Activated T-cell treated with anti-CD3 and anti-CD28 coated beads, Interleukin-2, amount 50 U/mL, for 72 hours (primary cell): ENCODE data around the gene CTDSPL2. TPM values are rescaled to one million over a fixed set of nuclear protein-coding genes. Genes with fewer than 3 reads are reported as not detected.
A peak's percentile ranks its signal among the peaks of the same experiment; 100 is the strongest.
"Not testable (repeated sequence)": the region's sequence is repeated elsewhere in the genome, so short reads cannot be mapped to it uniquely, and the experiment has no call there.

ENCODE experiments used
- ATAC-seq, 2 donors: fragments of 150-1000 bp; cut with Tn5 transposase; replicated peaks in 1 of 2; 2 replicates each; pipeline ENCODE4 v1.10.0; 2021; ENCODE audit warnings: moderate library complexity in 2 of 2, mild to moderate bottlenecking in 1 of 2
- DNase-seq, 2 donors: peaks; one replicate each; pipeline ENCODE4 v3.0.0; 2021 to 2022; ENCODE audit warnings: mixed read lengths in 1 of 2
- H3K27ac Mint-ChIP-seq: one replicate; pipeline ENCODE4 v1.8.0; 2022; ENCODE audit warnings: mild to moderate bottlenecking, moderate library complexity, mixed read lengths
- H3K27me3 Mint-ChIP-seq: one replicate; pipeline ENCODE4 v1.8.0; 2022; ENCODE audit warnings: low read depth, mixed read lengths
- H3K36me3 Mint-ChIP-seq, 2 donors: one replicate each; pipeline ENCODE4 v1.8.0; 2022; ENCODE audit warnings: mixed read lengths in 2 of 2, mild to moderate bottlenecking in 1 of 2; ENCODE audit not compliant: insufficient read depth in 2 of 2
- H3K4me1 Mint-ChIP-seq: one replicate; pipeline ENCODE4 v1.8.0; 2022; ENCODE audit warnings: low read depth, mixed read lengths
- H3K4me3 Mint-ChIP-seq, 2 donors: one replicate each; pipeline ENCODE4 v1.8.0; 2022; ENCODE audit warnings: mild to moderate bottlenecking in 2 of 2, mixed read lengths in 2 of 2, moderate library complexity in 2 of 2
- H3K9me3 Mint-ChIP-seq, 2 donors: one replicate each; pipeline ENCODE4 v1.8.0; 2022; ENCODE audit warnings: mixed read lengths in 2 of 2
- total RNA-seq, 2 donors: library from RNA; stranded (reverse); gene quantifications; one replicate each; pipeline ENCODE4 v1.2.3, GENCODE V29; 2022

CTDSPL2 gene
- total RNA-seq, 2 donors from 2014 or later, result 58.7 to 61.2 TPM

GRCh38 chr15:44560926-44561325 lies 133.5 kb downstream of the CTDSPL2 start:
- not testable (repeated sequence) for H3K27me3 Mint-ChIP-seq
- ATAC-seq, result peak in 1 of 2 donors; percentile 5

DNA sequence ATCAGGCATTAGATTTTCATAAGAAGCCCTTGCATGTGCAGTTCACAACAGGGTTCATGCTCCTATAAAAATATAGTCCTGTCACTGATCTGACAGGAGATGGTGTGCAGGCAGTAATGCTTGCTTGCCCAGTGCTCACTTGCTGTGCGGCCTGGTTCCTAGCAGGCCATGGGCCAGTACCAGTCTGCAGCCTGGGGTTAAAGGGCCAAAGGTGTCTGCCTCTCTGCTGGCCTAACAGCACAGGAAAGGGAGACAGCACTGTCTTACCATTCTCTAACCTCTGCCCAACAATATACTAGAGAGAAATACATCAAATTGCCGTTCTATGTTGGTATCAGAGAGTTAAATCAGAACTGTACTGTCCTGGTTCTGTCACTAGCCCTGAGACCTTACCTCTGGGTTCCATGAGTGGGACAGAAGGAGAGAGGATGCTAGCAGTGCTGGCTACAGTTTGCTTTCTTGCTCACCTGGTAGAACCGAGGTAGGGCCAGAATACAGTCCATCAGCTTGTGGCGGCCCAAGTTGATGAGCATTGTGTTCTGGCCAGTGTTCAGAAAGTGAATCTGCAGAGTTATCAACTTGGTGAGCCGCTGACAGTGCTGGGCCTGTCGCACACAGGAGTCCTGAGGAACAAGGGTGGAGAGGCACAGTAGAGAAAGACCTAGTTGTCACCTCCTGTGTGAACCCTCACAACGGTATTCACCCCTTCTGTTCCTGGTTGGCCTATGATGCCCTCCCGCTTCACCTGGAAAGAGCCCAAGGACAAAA lies 138.1 kb downstream of the CTDSPL2 start:
- H3K4me3 Mint-ChIP-seq, result no peak overlapping the region
- DNase-seq (no peak), ATAC-seq (no peak)
- no peaks in the 10 kb centered on the region for H3K27me3 Mint-ChIP-seq
- peaks cover 1 to 2% of the 10 kb centered on the region in 2 donors for H3K9me3 Mint-ChIP-seq
- peaks cover 4% of the 10 kb centered on the region for H3K4me1 Mint-ChIP-seq
- H3K27ac Mint-ChIP-seq, result no peak overlapping the region
- H3K36me3 Mint-ChIP-seq, result peaks cover 19 to 51% of the 10 kb centered on the region in 2 donors

More at GRCh38 chr15:44560926-44561325, 133.5 kb downstream of the CTDSPL2 start:
- not testable (repeated sequence) for DNase-seq, H3K4me3 Mint-ChIP-seq, H3K9me3 Mint-ChIP-seq
- H3K4me1 Mint-ChIP-seq, result peaks cover 18% of the 10 kb centered on the region
- peaks cover 19 to 62% of the 10 kb centered on the region in 2 donors for H3K36me3 Mint-ChIP-seq
- H3K27ac Mint-ChIP-seq, result peak overlapping the region; percentile 91

- Mint-ChIP-seq H3K4me1 (no peaks in the 10 kb centered on the region), H3K36me3 (peaks cover 15 to 48% of the 10 kb centered on the region in 2 donors), H3K4me3 (no peak overlapping the region), H3K9me3 (peaks cover 1 to 2% of the 10 kb centered on the region in 2 donors), H3K27ac (no peak overlapping the region), H3K27me3 (no peaks in the 10 kb centered on the region)
- DNase-seq (no peak), ATAC-seq (no peak)
Measured at GRCh38 chr15:44566155-44566540, 138.7 kb downstream of the CTDSPL2 start.

DNA sequence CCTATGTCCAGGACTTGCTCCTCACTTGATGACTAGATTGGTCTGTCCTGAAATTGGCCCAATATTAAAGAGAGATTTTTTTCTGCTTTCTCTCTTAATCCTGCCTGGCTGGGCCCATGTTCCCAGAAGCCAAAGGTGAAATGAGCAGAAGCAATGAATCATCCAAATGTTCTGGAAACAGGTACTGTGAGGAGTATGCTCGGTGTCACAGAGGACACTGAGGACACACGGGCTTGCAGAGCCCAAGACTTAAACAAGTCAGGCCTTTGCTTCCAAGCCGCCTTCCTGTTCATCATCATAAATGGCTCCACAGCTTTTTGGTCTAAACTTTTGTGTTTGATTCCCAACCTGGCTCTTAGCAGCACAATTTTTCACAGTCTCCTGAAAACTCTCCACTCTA lies 140.9 kb downstream of the CTDSPL2 start:
- H3K4me3 Mint-ChIP-seq, result no peak overlapping the region
- DNase-seq (no peak), ATAC-seq (no peak)
- no peaks in the 10 kb centered on the region for H3K4me1 Mint-ChIP-seq
- H3K27ac Mint-ChIP-seq, result peak overlapping the region; percentile 65
- H3K36me3 Mint-ChIP-seq, result peaks cover 15 to 34% of the 10 kb centered on the region in 2 donors
- H3K27me3 Mint-ChIP-seq, result no peaks in the 10 kb centered on the region
- peaks cover 1 to 2% of the 10 kb centered on the region in 2 donors for H3K9me3 Mint-ChIP-seq

DNA sequence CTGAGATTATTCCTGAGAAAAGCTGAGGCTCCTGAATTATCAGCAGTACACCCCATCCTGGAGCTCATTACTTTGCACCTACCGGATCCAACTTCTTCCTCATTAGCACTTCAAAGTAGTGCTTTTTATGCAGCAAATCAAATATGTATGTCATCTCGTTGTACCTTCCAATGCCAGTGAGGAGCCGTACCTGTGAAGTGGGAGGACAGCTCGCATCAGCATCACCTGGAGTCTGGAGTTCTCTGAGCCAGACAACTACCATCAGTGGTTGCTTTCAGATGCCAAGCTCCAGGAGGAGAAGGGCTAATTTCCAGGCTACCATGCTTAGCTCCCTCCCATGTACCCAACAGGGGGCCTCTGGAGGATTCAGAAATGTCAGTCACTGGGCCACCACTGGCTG lies 141.9 kb downstream of the CTDSPL2 start:
- Mint-ChIP-seq H3K36me3 (peaks cover 15 to 27% of the 10 kb centered on the region in 2 donors), H3K4me1 (no peaks in the 10 kb centered on the region), H3K9me3 (peaks cover 1 to 2% of the 10 kb centered on the region in 2 donors), H3K27me3 (no peaks in the 10 kb centered on the region), H3K4me3 (no peak overlapping the region), H3K27ac (no peak overlapping the region)
- no peak for ATAC-seq
- no peak for DNase-seq

DNA sequence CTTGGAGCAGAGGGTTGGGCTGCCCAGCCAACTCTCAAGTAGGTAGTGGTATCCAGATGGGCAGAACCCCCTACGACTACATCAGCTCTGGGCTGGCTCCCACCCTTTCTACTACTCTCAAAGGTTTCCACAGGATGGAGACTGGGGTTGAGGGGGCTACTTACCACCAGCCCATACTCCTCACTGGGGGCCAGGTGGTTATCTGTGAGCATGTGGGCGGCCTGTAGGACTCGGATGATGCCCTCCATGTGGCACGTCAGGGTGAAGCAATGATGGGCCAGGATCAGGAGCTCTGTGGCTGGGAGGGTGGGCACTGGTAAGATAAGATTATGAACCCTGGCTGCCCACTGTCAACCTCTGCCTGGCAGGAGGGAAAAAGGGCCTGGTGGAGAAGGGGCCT lies 142.9 kb downstream of the CTDSPL2 start:
- peaks cover 10 to 24% of the 10 kb centered on the region in 2 donors for H3K36me3 Mint-ChIP-seq
- ATAC-seq (no peak), DNase-seq (no peak)
- no peak overlapping the region for H3K4me3 Mint-ChIP-seq
- H3K9me3 Mint-ChIP-seq, result peaks cover 0 to 1% of the 10 kb centered on the region in 2 donors
- no peaks in the 10 kb centered on the region for H3K4me1 Mint-ChIP-seq
- no peaks in the 10 kb centered on the region for H3K27me3 Mint-ChIP-seq
- H3K27ac Mint-ChIP-seq, result no peak overlapping the region

DNA sequence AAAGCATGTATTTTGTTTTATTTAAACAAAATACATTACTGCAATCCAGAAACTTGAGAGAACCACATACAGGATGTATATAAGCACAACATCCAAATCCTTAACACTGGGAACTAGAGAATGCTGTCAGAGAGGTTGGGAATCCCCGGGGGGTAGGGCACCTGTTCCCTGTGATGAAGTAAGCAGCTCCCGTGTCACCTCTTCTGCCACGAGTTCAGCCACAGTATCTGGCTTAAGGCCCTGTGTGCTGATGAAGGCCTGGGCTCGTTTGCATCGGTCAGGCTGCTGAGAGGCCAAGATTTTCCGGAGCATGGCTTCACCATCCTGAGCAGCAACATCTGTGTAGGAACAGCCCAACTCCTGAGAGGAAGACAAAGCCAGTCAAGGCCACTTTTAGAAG lies 146.0 kb downstream of the CTDSPL2 start:
- ATAC-seq, result no peak
- Mint-ChIP-seq H3K9me3 (no peaks in the 10 kb centered on the region), H3K4me1 (no peaks in the 10 kb centered on the region), H3K27me3 (no peaks in the 10 kb centered on the region), H3K4me3 (no peak overlapping the region), H3K36me3 (peaks cover 2 to 10% of the 10 kb centered on the region in 2 donors), H3K27ac (no peak overlapping the region)
- DNase-seq, result no peak

DNA sequence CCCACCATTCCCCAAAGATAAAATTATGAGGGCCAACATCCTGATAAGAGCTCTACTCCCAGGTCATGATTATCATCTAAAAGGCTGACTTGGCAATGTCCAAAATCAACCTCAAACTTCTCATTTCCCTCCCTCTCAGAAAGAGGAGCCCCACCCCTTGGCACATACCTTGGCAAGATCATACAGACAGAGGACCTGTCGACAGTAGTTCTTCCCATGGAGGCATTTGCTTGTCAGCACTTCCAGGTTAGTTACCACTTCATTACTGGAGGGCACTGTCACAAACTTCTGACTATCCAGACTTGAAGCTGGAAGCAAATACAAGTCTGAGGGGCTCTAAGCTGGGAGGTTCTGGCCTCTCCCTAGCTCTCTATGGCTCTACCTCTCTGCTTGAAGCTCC lies 147.3 kb downstream of the CTDSPL2 start:
- Mint-ChIP-seq H3K4me3 (no peak overlapping the region), H3K4me1 (peaks cover 5% of the 10 kb centered on the region), H3K27ac (no peak overlapping the region), H3K27me3 (no peaks in the 10 kb centered on the region), H3K36me3 (peaks cover 2 to 9% of the 10 kb centered on the region in 2 donors), H3K9me3 (no peaks in the 10 kb centered on the region)
- DNase-seq (no peak), ATAC-seq (no peak)

Other genes starting within 250 kb of the CTDSPL2 start
- gene FRMD5, start 232.4 kb upstream of the CTDSPL2 start, total RNA-seq, result under 1 TPM; 0.60 to 0.77 TPM
- gene GOLM2, start 138.9 kb upstream of the CTDSPL2 start, total RNA-seq, result 10 to 100 TPM; 31.5 to 31.7 TPM
- 10 to 100 TPM; 61.1 to 64.9 TPM for gene EIF3J, start 109.5 kb downstream of the CTDSPL2 start, total RNA-seq
- 100 to 1,000 TPM; 127 to 134 TPM for gene SPG11, start 236.0 kb downstream of the CTDSPL2 start, total RNA-seq